ENCODE results near the gene RHOF.

RHOF gene

DNA sequence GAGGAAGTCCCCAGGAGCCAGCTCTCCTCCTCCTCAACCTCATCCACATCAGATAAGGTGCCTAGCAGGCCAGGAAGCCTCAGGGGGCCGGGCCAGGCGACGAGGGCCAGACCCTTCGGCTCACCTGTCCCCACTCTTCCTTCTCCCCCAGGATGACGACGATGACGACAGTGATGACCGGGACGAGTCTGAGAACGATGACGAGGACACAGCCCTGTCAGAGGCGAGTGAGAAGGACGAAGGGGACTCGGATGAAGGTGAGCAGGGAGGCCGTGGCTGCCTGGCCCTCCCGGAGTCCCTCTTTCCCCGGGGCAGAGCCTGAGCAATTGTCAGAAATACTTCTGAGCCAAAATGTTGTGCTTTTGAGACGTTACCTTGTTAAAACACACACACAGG is 24.2 kb upstream of the RHOF start:
- no peak for DNase-seq

DNA sequence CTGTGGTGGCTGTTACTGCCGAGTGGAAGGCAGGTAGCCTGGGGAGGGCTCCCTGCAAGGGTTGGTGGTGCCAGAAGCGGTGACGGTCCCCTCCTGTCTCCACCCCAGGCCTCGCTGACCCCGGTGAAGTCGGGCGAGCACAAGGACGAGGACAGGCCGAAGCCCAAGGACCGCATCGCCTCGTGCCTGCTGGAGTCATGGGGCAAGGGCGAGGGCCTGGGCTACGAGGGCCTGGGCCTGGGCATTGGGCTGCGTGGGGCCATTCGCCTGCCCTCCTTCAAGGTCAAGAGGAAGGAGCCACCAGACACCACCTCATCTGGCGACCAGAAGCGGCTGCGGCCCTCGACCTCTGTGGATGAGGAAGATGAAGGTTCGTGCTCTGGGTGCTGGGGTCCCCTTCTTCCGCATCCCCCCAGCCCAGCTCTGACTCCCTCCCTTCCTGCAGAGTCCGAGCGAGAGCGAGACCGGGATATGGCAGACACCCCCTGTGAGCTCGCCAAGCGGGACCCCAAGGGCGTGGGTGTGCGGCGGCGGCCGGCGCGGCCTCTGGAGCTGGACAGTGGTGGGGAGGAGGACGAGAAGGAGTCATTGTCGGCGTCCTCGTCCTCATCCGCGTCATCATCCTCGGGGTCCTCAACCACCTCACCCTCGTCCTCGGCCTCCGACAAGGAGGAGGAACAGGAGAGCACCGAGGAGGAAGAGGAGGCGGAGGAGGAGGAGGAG is 23.6 kb upstream of the RHOF start:
- DNase-seq = no peak

DNA sequence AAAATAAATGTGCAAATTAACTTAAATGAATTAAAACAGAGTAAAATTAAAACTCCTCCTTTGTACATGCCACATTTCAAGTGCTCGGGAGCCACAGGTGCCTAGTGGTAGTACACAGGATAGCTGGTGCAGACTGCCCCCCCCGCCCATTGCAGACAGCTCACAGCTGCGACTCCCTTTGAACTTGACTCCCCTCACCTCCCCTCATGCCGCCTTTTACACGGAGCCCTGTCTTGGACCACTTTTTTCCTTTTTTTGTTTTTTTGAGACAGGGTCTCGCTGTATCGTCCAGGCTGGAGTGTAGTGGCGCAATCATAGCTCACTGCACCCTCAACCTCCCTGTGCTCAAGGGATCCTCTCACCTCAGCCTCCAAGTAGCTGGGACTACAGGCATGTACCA is 21.8 kb upstream of the RHOF start:
- no peak for DNase-seq

DNA sequence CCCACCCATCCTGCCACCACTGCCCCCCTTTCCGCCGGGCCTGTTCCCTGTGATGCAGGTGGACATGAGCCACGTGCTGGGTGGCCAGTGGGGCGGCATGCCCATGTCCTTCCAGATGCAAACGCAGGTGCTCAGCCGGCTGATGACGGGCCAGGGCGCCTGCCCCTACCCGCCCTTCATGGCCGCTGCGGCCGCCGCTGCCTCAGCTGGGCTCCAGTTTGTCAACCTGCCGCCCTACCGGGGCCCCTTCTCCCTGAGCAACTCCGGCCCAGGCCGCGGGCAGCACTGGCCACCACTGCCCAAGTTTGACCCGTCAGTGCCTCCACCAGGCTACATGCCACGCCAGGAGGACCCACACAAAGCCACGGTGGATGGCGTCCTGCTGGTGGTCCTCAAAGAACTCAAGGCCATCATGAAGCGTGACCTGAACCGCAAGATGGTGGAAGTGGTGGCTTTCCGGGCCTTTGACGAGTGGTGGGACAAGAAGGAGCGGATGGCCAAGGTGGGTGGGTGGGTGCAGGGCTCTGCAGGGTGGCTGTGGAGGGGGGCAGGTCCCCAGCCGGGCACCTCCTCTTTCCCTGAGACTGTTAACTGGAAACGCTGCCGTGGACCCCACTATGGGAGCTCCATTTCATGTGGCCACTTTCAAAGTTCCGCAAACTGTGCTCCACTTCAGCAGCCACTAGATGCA is 21.1 kb upstream of the RHOF start:
- DNase-seq = no peak

DNA sequence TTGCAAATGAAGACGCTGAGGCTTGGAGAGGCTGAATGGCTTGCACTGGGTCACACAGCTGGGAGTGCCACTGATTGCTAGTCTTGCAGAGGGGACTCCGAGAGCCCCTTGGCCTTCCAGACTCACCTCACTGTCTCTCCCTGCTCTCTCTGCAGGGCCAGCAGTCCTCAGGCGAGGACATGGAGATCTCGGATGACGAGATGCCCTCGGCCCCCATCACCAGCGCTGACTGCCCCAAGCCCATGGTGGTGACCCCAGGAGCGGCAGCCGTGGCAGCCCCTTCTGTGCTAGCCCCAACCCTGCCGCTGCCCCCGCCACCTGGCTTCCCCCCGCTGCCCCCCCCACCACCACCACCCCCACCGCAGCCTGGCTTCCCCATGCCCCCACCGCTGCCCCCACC is 20.5 kb upstream of the RHOF start:
- no peak for DNase-seq

DNA sequence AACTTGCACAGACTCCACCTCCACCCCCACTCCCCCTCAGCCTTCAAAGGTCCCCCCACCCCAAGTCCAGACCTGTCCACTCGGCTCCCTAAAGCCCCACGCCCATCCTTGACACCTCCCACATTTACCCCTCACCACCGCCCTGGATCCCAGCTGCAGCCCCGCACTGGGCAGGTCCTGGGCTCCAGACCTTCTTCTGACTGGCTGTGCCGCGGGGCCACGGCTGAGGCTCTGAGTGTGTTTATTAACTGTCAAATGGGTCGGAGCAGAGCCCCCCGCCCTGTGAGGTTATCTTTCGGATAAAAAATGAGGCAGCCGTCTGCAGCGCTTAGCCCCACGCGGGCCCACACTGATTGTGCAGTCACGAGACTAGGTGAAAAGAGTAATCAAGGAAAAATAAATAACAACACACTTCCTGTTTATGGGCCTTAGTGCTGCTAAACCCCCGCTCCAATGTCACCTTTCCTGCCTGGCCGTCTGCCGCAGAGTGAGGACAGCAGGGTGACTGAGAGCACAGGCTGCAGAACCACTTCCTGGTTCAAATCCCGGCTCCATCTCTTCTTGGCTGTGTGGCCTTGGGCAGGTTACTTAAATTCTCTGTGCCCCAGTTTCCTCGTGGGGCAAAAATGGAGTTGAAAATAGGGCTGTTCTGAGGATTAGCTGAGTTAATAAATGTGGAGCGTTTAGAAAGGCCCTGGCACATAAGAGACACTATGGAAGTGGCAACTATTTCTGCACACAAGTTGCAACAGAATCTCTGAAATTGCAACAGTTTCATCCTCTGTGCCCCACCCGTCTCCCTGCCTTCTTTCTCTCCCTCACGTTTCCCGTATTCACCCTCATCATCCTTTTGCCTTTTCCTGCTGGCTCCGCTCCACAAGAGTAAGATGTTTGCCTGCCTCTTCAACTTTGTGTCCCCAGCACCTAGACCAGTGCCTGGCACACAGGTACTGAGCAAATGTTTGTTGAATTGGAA is 19.7 kb upstream of the RHOF start:
- DNase-seq = no peak

DNA sequence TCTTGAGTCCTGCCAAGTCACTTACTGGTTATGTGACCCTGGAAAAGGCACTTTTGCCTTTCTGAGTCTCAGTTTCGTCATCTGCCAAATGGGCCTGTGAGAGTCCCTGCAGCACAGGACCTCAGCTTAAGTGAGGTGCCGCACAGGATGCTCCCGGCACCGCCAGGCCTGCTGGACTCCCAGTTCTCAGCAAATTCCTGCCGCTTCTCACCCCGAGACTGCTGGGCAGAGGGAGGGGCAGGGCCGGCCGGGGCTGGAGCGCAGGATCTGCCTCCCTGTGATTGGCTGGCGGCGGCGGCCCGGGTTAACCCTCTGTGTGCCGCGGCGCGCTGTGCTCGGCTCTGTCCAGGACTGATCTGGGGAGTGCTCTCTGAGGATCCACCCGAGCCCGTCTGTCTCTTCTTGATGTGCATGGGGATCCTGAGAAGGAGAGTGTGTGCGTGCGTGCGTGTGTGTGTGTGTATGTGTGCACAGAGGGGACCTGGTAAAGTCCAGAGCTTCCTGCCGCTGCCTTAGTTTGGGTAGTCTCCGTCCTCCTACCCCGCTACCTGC is 18.9 kb upstream of the RHOF start:
- no peak for DNase-seq

DNA sequence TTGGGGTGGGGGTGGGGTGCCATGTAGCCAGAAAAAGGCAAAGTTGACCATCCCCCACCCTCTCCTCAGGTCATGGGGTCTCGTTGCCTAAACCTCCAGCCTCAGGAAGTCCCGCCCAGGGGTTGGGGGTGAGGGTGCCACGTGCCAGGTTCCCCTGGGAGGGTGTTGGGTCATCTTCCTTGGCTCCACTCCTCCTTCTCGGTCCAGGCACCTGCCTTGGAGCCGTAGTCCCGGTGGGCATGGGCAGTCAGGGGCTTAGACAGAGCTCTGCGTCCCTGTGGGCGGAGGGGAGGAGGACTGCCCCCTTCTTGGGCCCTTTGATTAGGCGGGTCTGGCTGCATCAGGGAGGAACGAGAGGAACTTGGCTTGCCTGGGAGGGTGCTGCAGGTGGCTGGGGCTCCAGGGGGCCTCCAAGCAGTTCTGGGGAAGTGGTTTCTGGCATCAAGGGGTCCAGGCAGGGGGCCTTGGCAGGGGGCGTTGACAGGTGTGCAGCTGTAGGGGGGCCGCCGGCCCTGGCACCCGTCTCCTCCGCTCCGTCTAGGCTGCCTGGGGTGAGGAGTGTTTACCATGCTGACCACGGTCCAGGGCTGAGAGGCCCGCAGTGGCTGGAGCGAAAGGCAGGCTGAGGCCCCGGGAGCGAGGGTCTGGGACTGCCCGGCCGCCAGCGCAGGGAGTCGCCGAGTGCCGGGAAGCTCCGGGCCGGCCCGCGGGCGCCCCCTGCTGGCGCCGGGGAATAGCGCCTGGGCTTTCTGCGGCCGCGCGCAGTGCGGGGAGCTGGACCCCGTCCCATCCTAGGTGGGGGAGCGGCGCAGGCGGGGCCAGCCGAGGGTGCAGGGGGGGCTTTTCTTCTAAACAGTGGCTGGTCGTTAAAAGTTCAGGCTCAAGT is 18.2 kb upstream of the RHOF start:
- no peak for DNase-seq

DNA sequence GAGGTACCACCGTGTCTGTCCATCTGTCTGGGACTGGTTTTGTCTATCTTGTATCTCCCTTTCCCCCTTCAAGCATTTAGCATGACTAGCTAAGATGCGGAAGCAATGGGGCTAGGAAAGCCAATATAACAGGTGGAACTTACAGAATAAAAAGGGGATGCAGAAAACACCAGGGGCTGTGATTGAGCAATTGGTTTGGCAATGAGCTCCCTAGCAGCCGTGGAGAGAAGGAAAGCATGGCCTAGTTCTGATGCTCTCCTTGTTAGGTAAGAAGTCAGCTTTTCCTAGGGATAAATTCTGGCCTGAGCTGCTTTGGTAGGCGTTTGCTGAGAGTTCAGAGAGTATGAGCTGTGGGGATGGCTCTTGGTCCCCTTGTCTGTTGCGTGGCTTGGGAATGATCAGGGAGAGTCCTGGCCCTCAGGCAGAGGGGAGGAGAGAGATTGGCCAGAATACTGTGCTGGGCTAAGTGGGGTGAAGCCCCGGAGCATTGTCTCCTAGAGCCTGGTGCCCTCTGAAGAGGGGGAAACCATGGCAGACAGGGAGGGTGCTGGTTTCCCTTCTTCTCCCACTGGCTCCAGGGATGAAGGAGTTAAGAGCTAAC is 17.4 kb upstream of the RHOF start:
- no peak for DNase-seq

DNA sequence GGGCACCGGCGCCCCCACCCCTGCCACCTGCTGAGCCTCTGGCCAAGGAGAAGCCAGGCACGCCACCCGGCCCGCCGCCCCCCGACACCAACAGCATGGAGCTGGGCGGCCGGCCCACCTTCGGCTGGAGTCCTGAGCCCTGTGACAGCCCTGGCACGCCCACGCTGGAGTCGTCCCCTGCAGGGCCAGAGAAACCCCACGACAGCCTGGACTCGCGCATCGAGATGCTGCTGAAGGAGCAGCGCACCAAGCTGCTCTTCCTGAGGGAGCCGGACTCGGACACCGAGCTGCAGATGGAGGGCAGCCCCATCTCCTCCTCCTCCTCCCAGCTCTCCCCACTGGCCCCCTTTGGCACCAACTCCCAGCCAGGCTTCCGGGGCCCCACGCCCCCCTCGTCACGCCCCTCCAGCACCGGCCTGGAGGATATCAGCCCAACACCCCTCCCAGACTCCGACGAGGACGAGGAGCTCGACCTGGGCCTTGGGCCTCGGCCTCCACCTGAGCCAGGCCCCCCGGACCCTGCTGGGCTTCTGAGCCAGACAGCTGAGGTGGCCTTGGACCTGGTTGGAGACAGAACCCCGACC is 16.8 kb upstream of the RHOF start:
- no peak for DNase-seq

DNA sequence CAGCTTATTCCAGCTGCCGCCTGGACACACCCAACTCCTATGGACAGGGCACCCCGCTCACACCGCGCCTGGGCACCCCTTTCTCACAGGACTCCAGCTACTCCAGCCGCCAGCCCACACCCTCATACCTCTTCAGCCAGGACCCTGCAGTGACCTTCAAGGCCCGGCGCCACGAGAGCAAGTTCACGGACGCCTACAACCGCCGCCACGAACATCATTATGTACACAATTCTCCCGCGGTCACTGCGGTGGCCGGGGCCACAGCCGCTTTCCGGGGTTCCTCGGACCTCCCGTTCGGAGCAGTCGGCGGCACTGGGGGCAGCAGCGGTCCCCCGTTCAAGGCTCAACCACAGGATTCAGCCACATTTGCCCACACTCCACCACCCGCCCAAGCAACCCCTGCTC is 16.2 kb upstream of the RHOF start:
- DNase-seq = no peak

DNA sequence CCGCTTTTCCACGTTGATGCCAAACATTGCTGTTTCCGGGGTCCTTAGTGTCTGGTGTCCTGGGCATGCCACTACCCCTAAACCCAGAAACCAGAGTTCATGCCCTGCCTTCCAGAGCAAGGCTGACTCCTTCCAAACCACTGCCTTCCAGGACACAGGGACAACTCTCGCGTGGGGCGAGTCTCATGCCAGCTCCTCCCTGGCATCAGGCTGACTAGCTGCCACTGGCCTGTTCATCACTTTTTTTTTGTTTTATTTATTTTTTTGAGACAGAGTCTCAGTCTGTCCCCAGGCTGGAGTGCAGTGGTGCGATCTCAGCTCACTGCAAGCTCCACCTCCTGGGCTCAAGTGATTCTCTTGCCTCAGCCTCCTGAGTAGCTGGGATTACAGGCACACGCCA is 15.1 kb upstream of the RHOF start:
- no peak for DNase-seq

DNA sequence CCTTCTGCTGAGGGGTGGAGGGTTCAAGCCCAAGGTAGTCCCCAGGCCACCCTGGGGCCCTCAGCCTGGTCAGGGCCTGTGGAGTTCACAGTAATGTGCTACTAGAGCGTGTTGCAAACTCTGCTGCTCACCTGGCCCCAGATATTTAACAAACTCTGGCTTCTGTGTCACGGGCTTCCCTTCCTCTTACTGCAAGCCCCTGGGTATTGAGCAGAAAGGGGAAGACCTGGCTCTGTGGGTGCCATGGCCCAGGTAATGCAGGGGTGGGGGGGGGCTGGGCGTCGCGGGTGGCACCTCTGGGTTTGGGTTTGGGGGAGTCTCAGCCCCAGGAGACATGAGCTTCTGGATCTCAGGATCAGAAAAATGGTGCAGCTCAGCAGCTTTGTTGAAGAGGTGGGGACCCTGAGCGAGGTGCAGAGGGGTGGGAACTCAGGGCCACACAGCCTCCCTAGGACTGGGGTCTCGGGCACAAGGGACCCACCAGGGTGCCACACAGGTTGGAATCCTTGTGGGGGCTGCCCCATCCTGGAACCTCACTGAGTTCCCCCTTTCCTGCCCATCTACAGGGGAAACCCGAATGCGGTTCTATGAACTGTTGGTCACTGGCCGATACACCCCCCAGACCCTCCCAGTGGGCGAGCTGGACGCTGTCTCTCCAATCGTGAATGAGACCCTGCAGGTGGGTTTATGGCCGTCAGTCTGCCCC is 14.3 kb upstream of the RHOF start:
- no peak for DNase-seq

DNA sequence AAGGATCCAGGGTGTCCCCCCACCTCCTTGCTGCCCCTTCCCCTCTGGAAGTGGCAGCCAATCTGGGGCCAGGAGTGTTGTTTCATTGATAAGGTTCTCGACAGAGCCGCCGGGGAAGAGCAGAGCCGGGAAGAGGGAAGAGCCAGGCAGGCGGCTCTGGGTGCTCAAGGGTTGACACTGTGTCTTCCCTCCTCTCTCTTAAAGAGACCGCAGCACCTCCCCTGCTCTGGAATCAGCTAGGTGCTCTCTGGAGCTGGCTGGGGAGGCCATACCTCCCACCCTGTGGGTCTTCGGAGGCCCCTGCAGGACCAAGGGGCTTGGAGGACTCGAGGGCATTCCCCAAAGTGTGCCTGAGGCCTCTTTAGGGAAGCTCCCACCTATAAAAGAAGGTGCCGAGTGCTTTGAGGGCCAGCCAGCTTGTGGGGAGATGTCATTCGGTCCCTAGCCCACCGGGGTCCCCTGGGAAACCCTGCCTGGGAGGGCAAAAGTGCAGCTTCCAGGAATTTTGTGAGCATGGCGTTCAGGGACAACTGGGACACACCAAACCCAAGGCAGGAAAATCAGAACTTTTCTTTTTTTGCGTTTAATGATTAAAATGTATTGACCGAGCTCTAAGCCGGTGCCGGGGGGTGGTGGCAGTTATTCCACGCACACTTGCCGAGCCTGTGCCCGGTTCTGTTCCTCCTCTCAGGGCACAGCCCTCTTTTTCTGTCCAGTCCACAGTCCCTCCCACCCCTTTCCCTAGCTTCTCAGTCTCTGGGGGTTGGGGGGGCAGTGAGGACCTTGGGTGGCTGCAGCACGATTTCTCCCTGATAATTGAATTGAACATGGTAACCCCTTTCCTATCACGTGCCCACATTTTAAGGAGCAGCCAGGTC is 13.3 kb upstream of the RHOF start:
- DNase-seq = no peak

DNA sequence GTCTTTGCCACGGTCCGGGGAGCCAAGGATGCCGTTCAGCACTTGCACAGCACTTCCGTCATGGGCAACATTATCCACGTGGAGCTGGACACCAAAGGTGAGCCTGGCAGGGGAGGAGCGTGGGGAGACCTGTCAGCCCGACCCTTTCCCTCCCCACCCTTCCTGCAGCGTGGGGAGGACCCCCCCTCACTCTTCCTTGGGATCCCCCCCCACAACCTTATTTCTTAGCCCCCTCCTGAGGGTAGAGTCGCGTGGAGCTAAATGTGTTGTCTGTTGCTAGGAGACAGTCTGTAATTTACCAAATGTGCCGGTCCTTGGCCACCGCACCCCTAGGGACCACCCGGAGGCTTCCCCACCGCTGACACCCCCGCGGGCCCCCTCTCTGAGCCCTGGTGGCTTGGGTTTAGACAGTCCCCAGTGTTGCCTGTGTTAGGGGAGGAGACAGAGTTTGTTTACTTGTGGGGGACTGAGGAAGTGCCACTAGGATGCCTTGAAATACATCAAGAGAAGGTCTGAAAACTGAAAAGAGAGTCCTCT is 12.6 kb upstream of the RHOF start:
- no peak for DNase-seq

DNA sequence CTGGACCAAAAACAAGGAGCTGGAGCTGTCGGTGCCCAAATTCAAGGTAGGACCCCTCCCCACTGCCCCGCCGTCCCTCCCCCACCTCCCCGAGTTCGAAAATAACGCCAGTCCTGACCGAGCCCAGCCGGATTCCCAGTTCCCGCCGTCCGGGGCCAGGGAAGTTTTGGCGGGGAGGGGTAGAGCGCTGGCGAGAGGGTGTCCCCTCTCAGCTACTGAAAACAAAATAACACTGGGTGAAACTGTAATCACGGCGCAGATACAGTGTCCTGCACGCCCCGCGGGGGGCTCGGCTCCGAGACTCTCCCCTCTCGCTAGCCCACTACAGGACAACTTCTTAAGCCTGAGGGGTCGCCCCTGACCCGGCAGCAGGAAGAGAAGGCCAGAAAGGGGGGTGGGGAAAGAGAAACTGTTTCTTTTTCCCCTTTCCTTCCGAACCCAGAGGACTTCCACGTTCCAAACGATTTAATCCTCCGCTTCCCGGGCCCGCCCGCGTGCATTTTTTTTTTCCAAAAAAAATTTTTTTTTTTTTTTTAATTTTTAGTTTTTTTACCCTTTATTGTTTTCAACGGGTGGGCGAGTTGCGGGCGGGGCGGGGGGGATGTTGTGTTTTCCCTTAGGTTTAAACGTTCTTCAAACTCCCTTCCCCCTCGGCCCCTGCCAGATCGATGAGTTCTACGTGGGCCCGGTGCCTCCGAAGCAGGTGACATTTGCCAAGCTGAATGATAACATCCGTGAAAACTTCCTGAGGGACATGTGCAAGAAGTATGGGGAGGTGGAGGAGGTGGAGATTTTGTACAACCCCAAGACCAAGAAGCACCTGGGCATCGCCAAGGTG is 11.9 kb upstream of the RHOF start:
- DNase-seq = no peak

DNA sequence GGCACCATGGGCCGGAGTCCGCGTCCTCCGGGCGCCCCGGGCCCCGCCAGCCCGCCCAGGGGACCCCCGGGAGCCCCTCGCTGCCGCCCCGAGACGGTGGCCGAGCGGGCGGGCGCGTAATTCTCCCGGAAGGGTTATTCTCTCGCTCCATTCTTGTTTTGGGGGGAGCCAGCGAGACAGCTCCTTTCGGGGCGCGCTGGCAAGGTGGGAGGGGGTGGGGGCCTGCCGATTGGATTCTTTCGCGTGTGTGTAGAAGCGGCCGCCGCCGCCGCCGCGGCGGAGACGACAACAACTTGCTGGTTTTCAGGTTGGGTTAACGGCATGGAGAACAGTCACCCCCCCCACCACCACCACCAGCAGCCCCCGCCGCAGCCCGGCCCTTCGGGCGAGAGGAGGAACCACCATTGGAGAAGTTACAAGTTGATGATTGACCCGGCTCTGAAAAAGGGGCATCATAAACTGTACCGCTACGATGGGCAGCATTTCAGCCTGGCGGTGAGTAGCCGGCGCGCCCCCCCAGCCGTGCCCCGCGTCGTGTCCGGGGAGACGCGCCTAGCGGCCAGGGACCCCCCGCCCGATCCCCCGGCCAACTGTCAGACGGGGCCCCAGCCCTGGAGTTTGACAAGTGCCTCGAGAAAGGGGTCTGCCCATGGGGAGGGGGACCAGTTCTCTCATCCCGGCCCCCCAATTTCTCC is 11.1 kb upstream of the RHOF start:
- no peak for DNase-seq
